CD4-positive, alpha-beta T cell treated with Interleukin-10 for 1 hour (primary cell): Measurements from ENCODE around the gene CEP295NL.
"Not testable (repeated sequence)": the region's sequence is repeated elsewhere in the genome, so short reads cannot be mapped to it uniquely, and the experiment has no call there.

ENCODE experiments used
- DNase-seq: peaks from one replicate; pipeline ENCODE4 v3.0.0-alpha.2; 2020

The CEP295NL gene, protein sequence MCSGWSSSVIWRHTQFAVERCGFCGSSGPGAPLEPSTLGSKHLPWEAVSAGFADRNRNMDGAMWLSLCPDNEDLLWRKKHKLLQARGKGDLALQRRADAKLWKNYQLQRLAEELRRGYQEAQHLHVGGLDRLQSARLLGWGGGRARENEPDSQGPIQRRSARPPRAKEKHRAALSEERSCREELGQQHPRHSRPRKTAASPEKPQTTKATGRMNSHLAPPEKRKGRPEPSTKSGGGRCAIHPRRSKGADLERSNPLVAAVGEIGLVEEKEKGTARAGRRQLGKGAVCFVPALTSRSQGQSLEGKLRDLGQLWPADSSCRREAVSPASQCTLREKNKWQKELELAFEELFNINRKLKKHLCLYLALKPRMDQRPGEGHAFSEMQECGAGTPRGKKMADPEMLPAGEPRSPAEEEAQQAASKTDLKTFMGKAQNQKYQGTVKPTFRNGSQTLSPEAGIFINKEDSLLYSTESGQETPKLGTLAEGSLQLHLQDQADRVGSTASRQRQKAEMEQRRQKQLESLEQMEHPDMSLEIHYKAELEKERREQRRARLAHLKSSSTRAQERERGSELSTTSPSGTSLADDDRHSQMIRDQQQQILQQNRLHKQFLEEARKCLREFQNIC

DNA sequence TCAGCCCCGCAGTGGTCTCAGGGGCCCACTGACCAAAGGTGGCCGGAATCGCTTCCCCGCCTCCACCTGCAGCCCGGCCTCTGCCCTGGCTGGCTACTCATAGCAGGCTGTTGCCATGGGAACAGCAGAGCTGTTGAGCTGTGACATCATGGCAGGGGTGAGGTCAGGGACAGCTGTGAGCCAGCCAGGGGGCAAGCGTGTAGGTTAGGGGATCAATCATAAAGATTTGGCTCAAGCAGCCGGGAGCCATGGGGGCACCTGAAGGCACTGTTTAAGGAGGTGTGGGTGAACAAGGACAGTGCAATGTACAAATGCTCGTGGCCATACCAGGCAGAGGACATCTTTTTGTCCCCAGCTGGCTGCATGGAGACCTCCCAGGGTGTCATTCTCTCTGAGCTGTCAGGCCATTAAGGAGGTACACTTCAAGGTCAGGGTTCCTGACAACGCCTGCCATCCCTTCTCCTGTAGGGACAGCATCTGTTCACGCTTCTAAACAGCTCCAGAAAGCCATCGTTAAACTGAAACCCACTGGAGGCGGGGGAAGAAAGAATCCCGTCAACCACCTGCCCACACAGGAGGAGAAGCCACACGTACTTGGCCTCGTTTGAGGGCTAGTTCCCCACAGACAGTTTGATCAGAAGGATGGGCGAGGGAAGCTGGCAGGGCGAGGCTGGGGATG is at the start of gene CEP295NL:
Gene CEP295NL, minus strand, starts transcription at position 101 of the 679 bp plus-strand sequence. CDS start 1,373 bp downstream, outside the sequence.
- no peak for DNase-seq

DNA sequence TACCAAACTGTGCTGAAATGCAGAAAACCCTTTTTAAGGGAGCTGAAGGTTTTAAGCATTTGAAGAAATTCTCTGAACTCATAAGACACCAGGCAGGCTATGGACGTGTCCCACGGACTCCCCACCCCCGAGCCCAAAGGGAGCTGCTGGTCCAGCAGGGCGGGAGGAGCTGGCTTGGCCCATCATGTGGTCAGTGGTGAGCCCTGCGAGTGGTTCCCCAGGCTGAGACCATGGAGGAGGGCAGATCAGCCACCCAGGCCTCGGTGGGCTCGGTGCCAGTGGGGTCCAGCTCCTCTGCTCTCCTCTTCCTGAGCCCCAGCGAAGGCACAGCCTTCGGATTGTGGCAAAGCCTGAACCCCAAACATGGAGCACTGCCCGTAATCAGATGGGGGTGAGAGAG is 49.7 kb upstream of the CEP295NL start:
- DNase-seq: no peak

- DNase-seq: no peak
Observed at GRCh38 chr17:78951967-78952551, 49.1 kb upstream of the CEP295NL start.

DNA sequence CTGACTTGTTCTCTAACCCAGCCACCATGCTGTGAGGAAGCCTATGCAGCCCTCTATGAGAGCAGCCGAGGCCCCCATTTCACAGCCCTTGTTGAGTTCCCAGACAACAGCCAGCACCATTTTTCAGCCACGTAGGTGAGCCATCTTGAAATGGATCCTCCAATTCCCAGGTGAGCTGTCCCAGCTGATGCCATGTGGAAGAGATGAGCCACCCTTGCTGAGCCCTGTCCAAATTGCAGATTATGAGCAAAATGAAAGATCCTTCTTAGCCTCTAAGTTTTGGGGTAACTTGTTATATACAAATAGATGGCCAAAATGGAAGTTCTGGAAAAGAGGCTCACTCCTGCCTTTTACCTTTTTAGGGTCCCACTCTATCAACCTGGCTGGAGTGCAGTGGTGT is 47.9 kb upstream of the CEP295NL start:
- DNase-seq: no peak

DNA sequence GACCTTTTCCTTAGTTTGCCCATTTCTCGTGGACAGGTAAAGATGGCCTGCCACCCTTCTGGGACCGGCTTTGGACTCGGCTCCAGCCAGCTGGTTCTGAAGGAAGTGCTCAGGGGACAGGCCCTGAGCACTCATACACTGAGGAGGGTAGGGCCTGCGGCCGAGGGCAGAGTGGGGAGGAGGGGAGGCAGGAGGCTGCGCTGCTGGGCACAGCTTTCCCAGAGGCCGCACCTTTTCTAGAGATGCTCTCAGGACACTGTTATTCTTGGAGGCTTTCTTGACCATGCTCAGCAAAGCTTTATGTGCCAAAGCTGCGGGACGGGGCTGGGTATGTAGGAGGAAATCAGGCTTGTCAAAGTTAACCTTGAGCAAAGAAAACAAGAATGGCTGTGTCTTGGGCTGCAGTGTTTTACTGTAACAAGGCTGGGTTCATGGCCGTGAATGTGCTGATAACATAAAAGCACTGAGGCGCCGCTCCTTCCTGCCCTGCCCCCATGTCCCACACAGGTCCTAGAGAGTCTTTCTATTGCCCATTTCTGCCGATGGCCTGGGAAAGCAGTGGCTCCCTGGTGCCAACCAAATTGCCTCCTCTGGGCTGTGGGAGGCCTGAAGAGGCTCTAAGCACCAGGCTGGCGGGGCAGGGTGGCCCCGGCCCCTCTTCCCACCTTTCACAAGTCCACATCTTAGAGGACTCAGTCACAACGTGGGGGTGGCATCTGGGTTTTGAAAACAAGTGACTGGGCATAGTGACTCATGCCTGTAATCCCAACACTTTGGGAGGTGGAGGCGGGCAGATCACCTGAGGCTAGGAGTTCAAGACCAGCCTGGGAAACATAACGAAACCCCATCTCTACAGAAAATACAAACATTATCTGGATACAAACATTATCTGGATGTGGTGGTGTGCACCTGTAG is 44.5 kb upstream of the CEP295NL start:
- DNase-seq: no peak

GRCh38 chr17:78946631-78947030 is 43.6 kb upstream of the CEP295NL start:
- DNase-seq: no peak

DNA sequence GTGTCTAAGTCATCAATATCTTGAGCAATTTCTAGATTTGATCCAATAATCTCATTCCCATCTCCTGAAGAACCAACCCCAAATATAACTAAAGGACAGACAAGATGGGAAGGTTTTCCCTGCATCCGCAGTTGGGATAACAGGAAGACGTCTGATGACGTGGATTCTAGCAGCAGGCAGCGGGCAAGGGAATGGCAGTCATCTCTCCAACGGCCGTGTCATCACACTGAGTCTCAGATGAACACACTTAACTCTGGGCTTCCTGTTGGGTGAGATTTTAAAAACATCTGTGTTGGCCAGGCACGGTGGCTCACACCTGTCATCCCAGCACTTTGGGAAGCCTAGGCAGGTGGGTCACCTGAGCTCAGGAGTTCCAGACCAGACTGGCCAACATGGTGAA is 43.1 kb upstream of the CEP295NL start:
- DNase-seq: no peak

- not testable (repeated sequence) for DNase-seq
Observed at GRCh38 chr17:78945455-78945854, 42.5 kb upstream of the CEP295NL start.

DNA sequence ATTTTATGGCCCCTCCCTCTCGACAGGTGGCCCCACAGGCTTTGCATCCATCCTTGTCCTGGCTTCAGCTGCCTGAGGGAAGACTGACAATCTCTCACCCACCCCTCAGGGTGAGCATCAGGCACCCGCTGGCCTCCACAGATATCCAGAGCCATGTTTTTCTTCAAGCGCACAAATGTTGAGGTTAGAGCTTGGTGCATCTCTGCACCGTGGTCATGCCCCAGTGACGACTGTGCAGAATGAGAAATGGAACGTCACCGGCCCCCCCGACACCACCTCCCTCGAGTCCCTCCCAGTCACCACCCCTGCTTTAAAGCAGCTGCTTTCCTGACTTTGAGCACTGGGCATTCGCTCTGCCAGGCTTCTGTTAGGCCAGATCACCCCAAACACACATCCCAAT is 42.0 kb upstream of the CEP295NL start:
- no peak for DNase-seq

DNA sequence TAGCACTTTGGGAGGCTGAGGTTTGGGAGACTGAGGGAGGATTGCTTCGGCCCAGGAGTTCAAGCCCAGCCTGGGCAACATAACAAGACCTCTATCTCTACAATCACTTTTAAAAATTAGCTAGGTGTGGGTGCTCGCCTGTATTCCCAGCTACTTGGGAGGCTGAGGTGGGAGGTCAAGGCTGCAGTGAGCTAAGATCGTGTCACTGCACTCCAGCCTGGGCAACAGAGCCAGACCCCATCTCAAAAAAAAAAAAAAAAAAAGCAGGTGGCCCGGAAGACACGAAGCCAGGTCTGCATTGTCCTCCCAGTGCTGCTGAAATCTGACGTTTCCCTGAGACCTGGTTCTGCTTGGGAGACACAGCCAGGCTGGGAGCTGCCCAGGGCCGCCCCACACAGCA is 41.0 kb upstream of the CEP295NL start:
- no peak for DNase-seq

DNA sequence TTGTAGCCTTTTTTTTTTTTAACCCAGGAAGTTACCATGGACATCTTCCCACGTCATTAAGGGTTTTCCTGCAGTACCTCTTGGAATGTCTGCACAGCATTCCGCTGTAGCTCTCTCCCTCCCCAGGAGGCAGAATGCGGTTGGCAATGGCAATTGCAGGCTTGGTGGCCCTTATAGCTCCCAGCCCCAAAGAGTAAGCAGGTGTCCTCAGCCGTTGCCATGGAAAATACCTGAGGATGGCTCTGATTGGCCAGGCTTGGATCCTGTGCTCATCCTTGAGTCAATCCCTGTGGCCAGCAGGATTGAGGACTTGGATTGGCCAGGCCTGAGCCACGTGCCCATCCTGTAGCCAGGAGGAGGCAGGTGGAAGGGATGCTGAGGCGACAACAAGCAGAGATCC is 37.7 kb upstream of the CEP295NL start:
- DNase-seq: no peak

GRCh38 chr17:78940258-78940657 is 37.3 kb upstream of the CEP295NL start:
- no peak for DNase-seq

GRCh38 chr17:78939615-78940014 is 36.6 kb upstream of the CEP295NL start:
- DNase-seq: no peak

- no peak for DNase-seq
Observed at GRCh38 chr17:78937561-78937960, 34.6 kb upstream of the CEP295NL start.

GRCh38 chr17:78935419-78936323 is 32.7 kb upstream of the CEP295NL start:
- DNase-seq: no peak

GRCh38 chr17:78934681-78935418 is 31.8 kb upstream of the CEP295NL start:
- DNase-seq: no peak

DNA sequence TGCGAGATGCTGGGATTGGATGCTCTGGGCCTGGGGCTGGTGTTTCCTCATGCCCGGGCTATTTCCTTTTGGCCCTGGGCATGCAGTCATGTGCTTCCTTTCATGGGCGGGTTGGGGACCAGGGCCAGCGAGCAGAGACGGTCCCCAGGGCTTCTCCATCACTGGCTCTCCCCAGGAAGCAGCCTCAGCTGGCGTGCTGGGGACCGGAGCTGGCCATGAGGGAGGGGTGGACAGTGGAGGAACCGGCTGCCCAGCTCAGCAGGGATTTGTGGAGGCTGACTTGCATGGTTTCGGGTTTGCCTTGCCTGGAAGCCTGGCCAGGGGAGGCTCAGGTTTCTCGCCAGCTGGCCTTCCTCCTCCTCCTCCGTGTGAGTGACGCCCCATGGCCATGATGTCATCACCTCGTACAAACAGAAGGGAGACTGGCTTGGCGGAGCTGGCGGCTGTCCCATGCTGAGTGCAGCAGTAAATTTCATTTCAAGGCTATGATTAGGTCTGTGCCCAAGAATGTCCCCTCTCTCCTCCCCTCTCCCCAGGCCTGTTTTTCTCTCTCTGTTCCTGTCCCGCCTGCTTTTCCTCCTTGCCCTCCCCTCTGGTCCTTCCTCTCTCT is 31.1 kb upstream of the CEP295NL start:
- no peak for DNase-seq

GRCh38 chr17:78933025-78933958 is 30.3 kb upstream of the CEP295NL start:
- peak; percentile 42 for DNase-seq
